Measurements from ENCODE around the gene TAX1BP1. TPM values are rescaled to one million over a fixed set of nuclear protein-coding genes. Genes with fewer than 3 reads are reported as not detected.

The TAX1BP1 gene
- total and polyA plus RNA-seq, 2 of the 13 experiments (the other 11 are each of a cell fraction or from before 2014, with no cell fraction given): 95.2 to 98.9 TPM

DNA sequence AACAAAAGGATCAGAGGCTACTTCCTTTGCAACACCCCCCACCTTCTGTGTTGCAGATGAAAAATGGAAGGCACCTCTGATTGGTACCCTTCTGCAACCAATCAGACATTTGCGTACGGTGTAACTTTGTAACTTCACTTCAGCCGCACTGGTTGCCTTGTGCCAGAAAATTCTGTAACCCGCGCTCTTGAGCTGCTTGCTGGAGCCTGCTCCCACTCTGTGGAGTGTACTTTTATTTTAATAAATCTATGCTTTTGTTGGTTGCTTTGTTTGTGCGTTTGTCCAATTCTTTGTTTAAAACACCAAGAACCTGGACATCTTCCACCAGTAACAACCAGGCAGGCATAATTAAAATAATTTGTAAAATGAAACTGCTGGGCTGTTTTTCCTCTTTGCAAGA lies 31.5 kb upstream of the TAX1BP1 start:
- no peaks in the 10 kb centered on the region for H3K27me3 ChIP-seq (ENCODE audit: control insufficient read depth in 1 of 2, insufficient read depth in 2 of 2, low read length in 2 of 2)
- no TSS peak for BruUV-seq (replicated peaks)
- H3K4me1 ChIP-seq (ENCODE audit: insufficient read depth, low read length): peaks cover 23% of the 10 kb centered on the region
- no peak overlapping the region for H3K4me2 ChIP-seq (ENCODE audit: low read depth, low read length)
- ATAC-seq (no peak), FAIRE-seq (no peak), DNase-seq (ENCODE audit: low spot score) (no peak)
- H3K9me3 ChIP-seq (ENCODE audit: low read length): no peaks in the 10 kb centered on the region
- WGBS (ENCODE audit: low lambda C conversion rate): 93% methylated on average over 6 of the region's 6 CpGs
- ChIA-PET CTCF (ENCODE audit: low intra/inter-chr PET ratio, low total read pairs) (no interaction called here), POLR2A (no interaction called here)
- H3K36me3 ChIP-seq (replicated peaks in 1 of 2; ENCODE audit: control insufficient read depth in 1 of 2, insufficient read depth in 2 of 2, low read length in 2 of 2): no peaks in the 10 kb centered on the region
- intact Hi-C loops (cut with micrococcal nuclease; ENCODE audit: unreplicated experiment): no loop called here
- no peak overlapping the region for H2AFZ ChIP-seq (ENCODE audit: low read length)
- H3K79me2 ChIP-seq (ENCODE audit: insufficient read depth, low read length): no peaks in the 10 kb centered on the region
- in situ Hi-C loops (cut with HindIII; ENCODE audit: extremely low pct_ligation_motif_present, low pct_unique_long_range_greater_than_20kb): no loop called here
- H3K27ac ChIP-seq (ENCODE audit: extremely low read length, insufficient read depth, low read length): no peak overlapping the region
- no peak overlapping the region for H3K4me3 ChIP-seq (replicated peaks in 1 of 3; ENCODE audit: insufficient read depth in 1 of 3, low read depth in 2 of 3, low read length in 3 of 3)
- no peaks in the 10 kb centered on the region for H4K20me1 ChIP-seq (ENCODE audit: insufficient read depth, low read length)
- no peak overlapping the region for H3K9ac ChIP-seq (ENCODE audit: insufficient read depth, low read depth, low read length)
- TF ChIP-seq, protein P1, sequence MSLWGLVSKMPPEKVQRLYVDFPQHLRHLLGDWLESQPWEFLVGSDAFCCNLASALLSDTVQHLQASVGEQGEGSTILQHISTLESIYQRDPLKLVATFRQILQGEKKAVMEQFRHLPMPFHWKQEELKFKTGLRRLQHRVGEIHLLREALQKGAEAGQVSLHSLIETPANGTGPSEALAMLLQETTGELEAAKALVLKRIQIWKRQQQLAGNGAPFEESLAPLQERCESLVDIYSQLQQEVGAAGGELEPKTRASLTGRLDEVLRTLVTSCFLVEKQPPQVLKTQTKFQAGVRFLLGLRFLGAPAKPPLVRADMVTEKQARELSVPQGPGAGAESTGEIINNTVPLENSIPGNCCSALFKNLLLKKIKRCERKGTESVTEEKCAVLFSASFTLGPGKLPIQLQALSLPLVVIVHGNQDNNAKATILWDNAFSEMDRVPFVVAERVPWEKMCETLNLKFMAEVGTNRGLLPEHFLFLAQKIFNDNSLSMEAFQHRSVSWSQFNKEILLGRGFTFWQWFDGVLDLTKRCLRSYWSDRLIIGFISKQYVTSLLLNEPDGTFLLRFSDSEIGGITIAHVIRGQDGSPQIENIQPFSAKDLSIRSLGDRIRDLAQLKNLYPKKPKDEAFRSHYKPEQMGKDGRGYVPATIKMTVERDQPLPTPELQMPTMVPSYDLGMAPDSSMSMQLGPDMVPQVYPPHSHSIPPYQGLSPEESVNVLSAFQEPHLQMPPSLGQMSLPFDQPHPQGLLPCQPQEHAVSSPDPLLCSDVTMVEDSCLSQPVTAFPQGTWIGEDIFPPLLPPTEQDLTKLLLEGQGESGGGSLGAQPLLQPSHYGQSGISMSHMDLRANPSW (CRISPR knock-in tag; IDR thresholded peaks at IDR 0.05; ENCODE audit: borderline replicate concordance): no peak
- TF ChIP-seq, protein P2, sequence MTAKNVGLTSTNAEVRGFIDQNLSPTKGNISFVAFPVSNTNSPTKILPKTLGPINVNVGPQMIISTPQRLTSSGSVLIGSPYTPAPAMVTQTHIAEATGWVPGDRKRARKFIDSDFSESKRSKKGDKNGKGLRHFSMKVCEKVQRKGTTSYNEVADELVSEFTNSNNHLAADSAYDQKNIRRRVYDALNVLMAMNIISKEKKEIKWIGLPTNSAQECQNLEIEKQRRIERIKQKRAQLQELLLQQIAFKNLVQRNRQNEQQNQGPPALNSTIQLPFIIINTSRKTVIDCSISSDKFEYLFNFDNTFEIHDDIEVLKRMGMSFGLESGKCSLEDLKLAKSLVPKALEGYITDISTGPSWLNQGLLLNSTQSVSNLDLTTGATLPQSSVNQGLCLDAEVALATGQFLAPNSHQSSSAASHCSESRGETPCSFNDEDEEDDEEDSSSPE (CRISPR knock-in tag; IDR thresholded peaks at IDR 0.05): no peak
- TF ChIP-seq RARG (CRISPR knock-in tag; IDR thresholded peaks at IDR 0.05; ENCODE audit: low read depth): no peak
- TF ChIP-seq ZFP90 (CRISPR knock-in tag; IDR thresholded peaks at IDR 0.05; ENCODE audit: borderline replicate concordance): no peak
- TF ChIP-seq ZNF20 (CRISPR knock-in tag; IDR thresholded peaks at IDR 0.05): peak; percentile 91; the same call in 1 of the 2 replicates
- TF ChIP-seq KDM2A (CRISPR knock-in tag; IDR thresholded peaks at IDR 0.05; ENCODE audit: borderline replicate concordance, low read depth): no peak
